HUES64 (cell line): ENCODE results near the gene ALDH1A1.
"Not testable (repeated sequence)": the region's sequence is repeated elsewhere in the genome, so short reads cannot be mapped to it uniquely, and the experiment has no call there.

Experiments used
- H3K27ac ChIP-seq: 2 replicates; pipeline ENCODE4 v1.7.0; 2013; ENCODE audit warnings: low read depth, low read length, inconsistent platforms
- H3K27me3 ChIP-seq: 2 replicates; pipeline ENCODE4 v1.6.1; 2013; ENCODE audit warnings: mild to moderate bottlenecking, low read length; ENCODE audit not compliant: insufficient read depth
- H3K36me3 ChIP-seq: 2 replicates; pipeline ENCODE4 v1.6.1; 2013; ENCODE audit warnings: mild to moderate bottlenecking, low read length; ENCODE audit not compliant: insufficient read depth
- H3K4me1 ChIP-seq: 2 replicates; pipeline ENCODE4 v1.6.1; 2013; ENCODE audit warnings: mild to moderate bottlenecking, low read length, moderate library complexity; ENCODE audit not compliant: insufficient read depth
- H3K4me3 ChIP-seq: 2 replicates; pipeline ENCODE4 v1.5.1; 2013; ENCODE audit warnings: mild to moderate bottlenecking, low read length, moderate library complexity
- H3K9ac ChIP-seq: 2 replicates; pipeline ENCODE4 v1.6.1; 2013; ENCODE audit warnings: mild to moderate bottlenecking, low read depth, low read length
- H3K9me3 ChIP-seq: 2 replicates; pipeline ENCODE4 v1.6.1; 2013; ENCODE audit warnings: low read depth, low read length; ENCODE audit not compliant: insufficient read depth
- WGBS: fragments of 150-250, 120-280 bp; methylation state at CpG from one replicate; pipeline ENCODE4 v1.1.7; 2013; ENCODE audit warnings: missing lambda C conversion rate; 5-methylcytosine and 5-hydroxymethylcytosine counted together

The ALDH1A1 gene

GRCh38 chr9:72939581-72939980, 13.3 kb downstream of the ALDH1A1 start:
- WGBS, result 93% methylated on average over 6 of the region's 6 CpGs
- not testable (repeated sequence) for H3K9ac ChIP-seq, H3K4me3 ChIP-seq, H3K4me1 ChIP-seq, H3K27me3 ChIP-seq, H3K27ac ChIP-seq, H3K36me3 ChIP-seq, H3K9me3 ChIP-seq

GRCh38 chr9:72937545-72937944, 15.3 kb downstream of the ALDH1A1 start:
- no peak overlapping the region for H3K27ac ChIP-seq
- H3K27me3 ChIP-seq, result no peaks in the 10 kb centered on the region
- H3K36me3 ChIP-seq, result no peaks in the 10 kb centered on the region
- H3K4me3 ChIP-seq, result no peak overlapping the region
- H3K4me1 ChIP-seq, result no peaks in the 10 kb centered on the region
- WGBS, result 92% methylated on average over 4 of the region's 4 CpGs
- H3K9me3 ChIP-seq, result no peaks in the 10 kb centered on the region
- no peak overlapping the region for H3K9ac ChIP-seq

GRCh38 chr9:72936679-72937078, 16.2 kb downstream of the ALDH1A1 start:
- H3K36me3 ChIP-seq, result no peaks in the 10 kb centered on the region
- H3K27me3 ChIP-seq, result no peaks in the 10 kb centered on the region
- WGBS, result 96% methylated on average over 2 of the region's 2 CpGs
- no peaks in the 10 kb centered on the region for H3K4me1 ChIP-seq
- no peaks in the 10 kb centered on the region for H3K9me3 ChIP-seq
- no peak overlapping the region for H3K9ac ChIP-seq
- H3K4me3 ChIP-seq, result no peak overlapping the region
- no peak overlapping the region for H3K27ac ChIP-seq

- Histone ChIP-seq H3K9me3 (no peaks in the 10 kb centered on the region), H3K27ac (no peak overlapping the region), H3K4me1 (no peaks in the 10 kb centered on the region), H3K4me3 (no peak overlapping the region), H3K9ac (no peak overlapping the region), H3K27me3 (no peaks in the 10 kb centered on the region), H3K36me3 (no peaks in the 10 kb centered on the region)
- WGBS, result 100% methylated on average over 1 of the region's 2 CpGs
These were observed 16.6 kb downstream of the ALDH1A1 start for GRCh38 chr9:72936266-72936665.

GRCh38 chr9:72935595-72935994, 17.3 kb downstream of the ALDH1A1 start:
- Histone ChIP-seq H3K9ac (no peak overlapping the region), H3K27me3 (no peaks in the 10 kb centered on the region), H3K9me3 (no peaks in the 10 kb centered on the region), H3K36me3 (no peaks in the 10 kb centered on the region), H3K27ac (no peak overlapping the region), H3K4me1 (no peaks in the 10 kb centered on the region), H3K4me3 (no peak overlapping the region)
- 91% methylated on average over 2 of the region's 4 CpGs for WGBS

GRCh38 chr9:72933730-72934665, 18.9 kb downstream of the ALDH1A1 start:
- WGBS, result 92% methylated on average over 4 of the region's 4 CpGs
- no peak overlapping the region for H3K4me3 ChIP-seq
- H3K36me3 ChIP-seq, result no peaks in the 10 kb centered on the region
- H3K9me3 ChIP-seq, result no peaks in the 10 kb centered on the region
- no peaks in the 10 kb centered on the region for H3K4me1 ChIP-seq
- no peaks in the 10 kb centered on the region for H3K27me3 ChIP-seq
- no peak overlapping the region for H3K27ac ChIP-seq
- no peak overlapping the region for H3K9ac ChIP-seq

- H3K9me3 ChIP-seq, result no peaks in the 10 kb centered on the region
- no peaks in the 10 kb centered on the region for H3K27me3 ChIP-seq
- no peaks in the 10 kb centered on the region for H3K4me1 ChIP-seq
- no peaks in the 10 kb centered on the region for H3K36me3 ChIP-seq
- WGBS, result 85% methylated on average over 3 of the region's 3 CpGs
- H3K4me3 ChIP-seq, result no peak overlapping the region
- H3K9ac ChIP-seq, result no peak overlapping the region
- no peak overlapping the region for H3K27ac ChIP-seq
These were observed 20.2 kb downstream of the ALDH1A1 start for GRCh38 chr9:72932619-72933018.

GRCh38 chr9:72931897-72932296, 21.0 kb downstream of the ALDH1A1 start:
- H3K27ac ChIP-seq, result no peak overlapping the region
- H3K36me3 ChIP-seq, result no peaks in the 10 kb centered on the region
- no peaks in the 10 kb centered on the region for H3K9me3 ChIP-seq
- no peaks in the 10 kb centered on the region for H3K27me3 ChIP-seq
- no peak overlapping the region for H3K9ac ChIP-seq
- no peak overlapping the region for H3K4me3 ChIP-seq
- H3K4me1 ChIP-seq, result no peaks in the 10 kb centered on the region

- no peaks in the 10 kb centered on the region for H3K36me3 ChIP-seq
- H3K4me3 ChIP-seq, result no peak overlapping the region
- H3K9ac ChIP-seq, result no peak overlapping the region
- no peak overlapping the region for H3K27ac ChIP-seq
- H3K4me1 ChIP-seq, result no peaks in the 10 kb centered on the region
- WGBS, result 100% methylated on average over 1 of the region's 1 CpG
- no peaks in the 10 kb centered on the region for H3K27me3 ChIP-seq
- H3K9me3 ChIP-seq, result no peaks in the 10 kb centered on the region
These were observed 21.4 kb downstream of the ALDH1A1 start for GRCh38 chr9:72931437-72931836.

GRCh38 chr9:72930828-72931227, 22.0 kb downstream of the ALDH1A1 start:
- 91% methylated on average over 10 of the region's 10 CpGs for WGBS
- Histone ChIP-seq H3K9ac (no peak overlapping the region), H3K4me1 (no peaks in the 10 kb centered on the region), H3K27me3 (no peaks in the 10 kb centered on the region), H3K27ac (no peak overlapping the region), H3K4me3 (no peak overlapping the region), H3K9me3 (no peaks in the 10 kb centered on the region), H3K36me3 (no peaks in the 10 kb centered on the region)

- no peak overlapping the region for H3K27ac ChIP-seq
- H3K4me3 ChIP-seq, result no peak overlapping the region
- 100% methylated on average over 1 of the region's 1 CpG for WGBS
- H3K36me3 ChIP-seq, result no peaks in the 10 kb centered on the region
- H3K4me1 ChIP-seq, result no peaks in the 10 kb centered on the region
- no peaks in the 10 kb centered on the region for H3K27me3 ChIP-seq
- no peaks in the 10 kb centered on the region for H3K9me3 ChIP-seq
- H3K9ac ChIP-seq, result no peak overlapping the region
These were observed 23.3 kb downstream of the ALDH1A1 start for GRCh38 chr9:72929542-72929941.
